A549 (cell line): ENCODE data around the gene SEMA7A. TPM values are rescaled to one million over a fixed set of nuclear protein-coding genes. Genes with fewer than 3 reads are reported as not detected.

Experiments
- ATAC-seq, 2 experiments: fragments of 200-7000 bp in 1 of 2; fragments of >200 bp in 1 of 2; cut with Nextera tagmentation in 1 of 2; cut with Tn5 transposase in 1 of 2; 3 replicates each; pipeline versions ENCODE4 v1.8.0 to v1.9.1; 2018 to 2020; ENCODE audit warnings: mild to moderate bottlenecking in 1 of 2, moderate library complexity in 1 of 2
- CTCF ChIA-PET: fragments of 300-600 bp; sonication (Branson Sonifier 250); formaldehyde crosslinking; extraction: SDS; loops from one replicate; lab custom pipeline; 2021; ENCODE audit warnings: antibody characterized with exemption, inconsistent platforms; lab: Yijun Ruan, JAX
- POLR2A ChIA-PET: fragments of 350-600 bp; formaldehyde crosslinking; extraction: SDS; loops from one replicate; lab custom pipeline; 2021; ENCODE audit warnings: antibody characterized with exemption, inconsistent platforms; lab: Yijun Ruan, JAX
- DNase-seq, 2 experiments: peaks; one replicate each; pipeline versions ENCODE4 v3.0.0 to v3.0.0-alpha.2; 2011 to 2016; ENCODE audit warnings: low read depth in 1 of 2, low spot score in 1 of 2
- FAIRE-seq: peaks from 2 replicates; lab custom pipeline; 2011; peaks lifted over from hg19 to GRCh38; lab: Jason Lieb, UNC
- H3K27ac ChIP-seq, 2 experiments: fragments of >200 bp; sonication (Bioruptor Twin); formaldehyde crosslinking; 3 replicates each; pipeline ENCODE4 v1.5.1; 2016 to 2017
- H3K4me1 ChIP-seq: fragments of >200 bp; sonication (Bioruptor Twin); formaldehyde crosslinking; 3 replicates; pipeline ENCODE4 v1.6.1; 2016
- H3K4me2 ChIP-seq: fragments of >200 bp; sonication (Bioruptor Twin); formaldehyde crosslinking; 3 replicates; pipeline ENCODE4 v1.6.1; 2016
- H3K4me3 ChIP-seq: fragments of >200 bp; sonication (Bioruptor Twin); formaldehyde crosslinking; 3 replicates; pipeline ENCODE4 v1.5.1; 2016
- H3K9me3 ChIP-seq: fragments of >200 bp; sonication (Bioruptor Twin); formaldehyde crosslinking; 3 replicates; pipeline ENCODE4 v1.6.1; 2016
- BHLHE40 ChIP-seq: IDR thresholded peaks from 2 replicates; pipeline ENCODE4 v1.6.1; 2012; ENCODE audit warnings: low read depth, low read length, inconsistent platforms
- CEBPB ChIP-seq, 2 experiments: fragments of >200 bp in 1 of 2; sonication (Bioruptor Twin) in 1 of 2; formaldehyde crosslinking in 1 of 2; IDR thresholded peaks; 2 replicates each; pipeline ENCODE4 v1.6.1; 2012 to 2016
- CHD2 ChIP-seq: fragments of 150-350 bp; IDR thresholded peaks from 2 replicates; pipeline ENCODE4 v1.6.1; 2014; ENCODE audit warnings: low read length; ENCODE audit not compliant: partially characterized antibody
- EHF ChIP-seq: fragments of 250-450 bp; sonication (Bioruptor Pico); IDR thresholded peaks from 2 replicates; pipeline ENCODE4 v1.5.0; 2020; ENCODE audit warnings: mild to moderate bottlenecking
- FOSB ChIP-seq: fragments of 250-450 bp; sonication (Bioruptor Pico); IDR thresholded peaks from 2 replicates; pipeline ENCODE4 v1.5.0; 2020; ENCODE audit warnings: mild to moderate bottlenecking, moderate library complexity
- GATA3 ChIP-seq: IDR thresholded peaks from 2 replicates; pipeline ENCODE4 v1.6.1; 2012; ENCODE audit warnings: borderline replicate concordance
- HDAC2 ChIP-seq: fragments of 200-600 bp; sonication (generic); IDR thresholded peaks from 2 replicates; pipeline ENCODE4 v1.6.1; 2016
- HOXA7 ChIP-seq: fragments of 250-450 bp; sonication (Bioruptor Pico); IDR thresholded peaks from 2 replicates; pipeline ENCODE4 v1.5.0; 2020; ENCODE audit warnings: mild to moderate bottlenecking, moderate library complexity
- HOXB13 ChIP-seq: fragments of 250-450 bp; sonication (Bioruptor Pico); IDR thresholded peaks from 2 replicates; pipeline ENCODE4 v1.5.0; 2020; ENCODE audit warnings: low read depth, mild to moderate bottlenecking, moderate library complexity
- JUNB ChIP-seq: fragments of >200 bp; sonication (Bioruptor Twin); formaldehyde crosslinking; IDR thresholded peaks from 2 replicates; pipeline ENCODE4 v1.6.1; 2016
- MAZ ChIP-seq: fragments of 150-350 bp; IDR thresholded peaks from 2 replicates; pipeline ENCODE4 v1.6.1; 2014; ENCODE audit warnings: antibody characterized with exemption, low read depth, low read length, borderline replicate concordance
- NPAS2 ChIP-seq: fragments of 250-450 bp; sonication (Bioruptor Pico); IDR thresholded peaks from 2 replicates; pipeline ENCODE4 v1.8.0; 2022; ENCODE audit warnings: mild to moderate bottlenecking, moderate library complexity, borderline replicate concordance
- NR3C1 ChIP-seq: fragments of >200 bp; sonication (Bioruptor Twin); formaldehyde crosslinking; IDR thresholded peaks from 3 replicates; pipeline ENCODE4 v1.6.1; 2017
- PHF8 ChIP-seq: fragments of 200-600 bp; sonication (generic); IDR thresholded peaks from 2 replicates; pipeline ENCODE4 v1.6.1; 2016; ENCODE audit warnings: low read depth, mild to moderate bottlenecking, antibody characterized with exemption, moderate library complexity, borderline replicate concordance
- POLR2A ChIP-seq: IDR thresholded peaks from 2 replicates; pipeline ENCODE4 v1.6.1; 2012; ENCODE audit warnings: mild to moderate bottlenecking, low read length
- POLR2AphosphoS2 ChIP-seq: conservative IDR thresholded peaks from 2 replicates; pipeline ENCODE4 v1.6.1; 2012; ENCODE audit warnings: low read length, improper control_type of control experiment, inconsistent platforms
- RARB ChIP-seq: fragments of 250-450 bp; sonication (Bioruptor Pico); IDR thresholded peaks from 2 replicates; pipeline ENCODE4 v1.8.0; 2021; ENCODE audit warnings: mild to moderate bottlenecking, moderate library complexity
- RFX5 ChIP-seq: fragments of 450-650 bp; IDR thresholded peaks from 2 replicates; pipeline ENCODE4 v1.7.1; 2014; ENCODE audit warnings: antibody characterized with exemption, mild to moderate bottlenecking, moderate library complexity
- RNF2 ChIP-seq: fragments of 200-600 bp; sonication (generic); IDR thresholded peaks from 2 replicates; pipeline ENCODE4 v1.6.1; 2016; ENCODE audit warnings: low read depth, mild to moderate bottlenecking, antibody characterized with exemption, moderate library complexity, borderline replicate concordance
- SREBF2 ChIP-seq: fragments of 450-650 bp; IDR thresholded peaks from 2 replicates; pipeline ENCODE4 v1.6.1; 2014; ENCODE audit warnings: mild to moderate bottlenecking, moderate library complexity
- ZC3H11A ChIP-seq: fragments of 450-650 bp; IDR thresholded peaks from 2 replicates; pipeline ENCODE4 v1.6.1; 2014; ENCODE audit warnings: antibody characterized with exemption, mild to moderate bottlenecking
- ZFP36 ChIP-seq: fragments of 450-650 bp; IDR thresholded peaks from 2 replicates; pipeline ENCODE4 v1.6.1; 2014; ENCODE audit warnings: borderline replicate concordance; ENCODE audit not compliant: partially characterized antibody
- ZSCAN20 ChIP-seq: fragments of 250-450 bp; sonication (Bioruptor Pico); IDR thresholded peaks from 2 replicates; pipeline ENCODE4 v1.8.0; 2022; ENCODE audit warnings: mild to moderate bottlenecking, moderate library complexity
- WGBS: methylation state at CpG from one replicate; pipeline ENCODE4 v1.1.6; 2017; ENCODE audit errors: missing lambda C conversion rate; 5-methylcytosine and 5-hydroxymethylcytosine counted together
- polyA plus RNA-seq, 4 experiments: library from polyadenylated mRNA; depleted of rRNA in 3 of 4; stranded (reverse); fragments of >200 nt; fragmentation: RNase III in 1 of 4; extraction: RNeasy Plus Mini Kit Qiagen cat#74134 plus additional on column Dnase treatment in 1 of 4; gene quantifications; 2 replicates in 3 of 4; 3 replicates in 1 of 4; pipeline ENCODE4 v1.2.3, GENCODE V29; 2011 to 2017
- TF ChIP-seq, protein P1 (sequence below): IDR thresholded peaks from 2 replicates; pipeline ENCODE4 v1.6.1; 2012
- TF ChIP-seq, protein P2 (sequence below): fragments of 450-650 bp; IDR thresholded peaks from 2 replicates; pipeline ENCODE4 v1.6.1; 2014; ENCODE audit warnings: antibody characterized with exemption
- TF ChIP-seq, protein P3 (sequence below): fragments of >200 bp; sonication (Bioruptor Twin); formaldehyde crosslinking; IDR thresholded peaks from 3 replicates; pipeline ENCODE4 v1.6.1; 2016
- TF ChIP-seq, protein P4 (sequence below): fragments of 150-350 bp; IDR thresholded peaks from 2 replicates; pipeline ENCODE4 v1.6.1; 2014; ENCODE audit warnings: low read depth, mild to moderate bottlenecking, low read length

The SEMA7A gene
- polyA plus RNA-seq, 2 of the 4 experiments (the other 2 are of a cell fraction) = 0.44 to 1.2 TPM

DNA sequence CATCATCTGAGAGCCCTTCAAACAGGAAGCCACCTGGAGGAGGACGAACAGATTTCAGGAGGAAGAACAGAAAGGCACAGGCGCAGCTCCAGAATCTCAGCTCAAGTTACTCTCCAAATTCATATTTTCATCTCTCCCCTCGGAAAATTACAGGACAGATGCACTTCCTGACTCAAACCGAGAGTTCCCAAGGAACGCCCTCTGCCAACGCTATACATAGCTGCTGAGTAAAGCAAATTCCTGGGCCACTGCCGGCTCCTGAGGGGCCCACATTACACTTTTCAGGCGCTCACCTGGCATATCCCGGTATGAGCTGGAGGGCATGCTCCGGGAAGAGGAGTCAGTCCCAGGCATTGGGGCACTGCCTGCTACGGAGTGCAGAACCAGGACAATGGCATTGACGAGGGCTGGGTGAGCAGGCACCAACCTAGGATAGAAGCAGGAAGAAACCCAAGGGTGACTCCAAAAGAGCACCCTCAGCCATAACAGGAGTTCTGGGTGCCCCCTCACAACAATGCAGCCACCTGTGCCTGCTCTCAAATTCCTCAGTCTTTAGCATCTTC, 16.0 kb upstream of the SEMA7A start:
- no peaks in the 10 kb centered on the region for H3K9me3 ChIP-seq
- TF ChIP-seq, protein P1, sequence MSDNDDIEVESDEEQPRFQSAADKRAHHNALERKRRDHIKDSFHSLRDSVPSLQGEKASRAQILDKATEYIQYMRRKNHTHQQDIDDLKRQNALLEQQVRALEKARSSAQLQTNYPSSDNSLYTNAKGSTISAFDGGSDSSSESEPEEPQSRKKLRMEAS = no peak
- no peak for TF ChIP-seq PHF8
- no peak for TF ChIP-seq HOXA7 (CRISPR knock-in tag)
- no peak for TF ChIP-seq CHD2
- TF ChIP-seq, protein P2, sequence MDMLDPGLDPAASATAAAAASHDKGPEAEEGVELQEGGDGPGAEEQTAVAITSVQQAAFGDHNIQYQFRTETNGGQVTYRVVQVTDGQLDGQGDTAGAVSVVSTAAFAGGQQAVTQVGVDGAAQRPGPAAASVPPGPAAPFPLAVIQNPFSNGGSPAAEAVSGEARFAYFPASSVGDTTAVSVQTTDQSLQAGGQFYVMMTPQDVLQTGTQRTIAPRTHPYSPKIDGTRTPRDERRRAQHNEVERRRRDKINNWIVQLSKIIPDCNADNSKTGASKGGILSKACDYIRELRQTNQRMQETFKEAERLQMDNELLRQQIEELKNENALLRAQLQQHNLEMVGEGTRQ = no peak
- TF ChIP-seq POLR2A = no peak
- no peak for TF ChIP-seq ZFP36
- no peak for TF ChIP-seq RFX5
- no peak for TF ChIP-seq RARB (CRISPR knock-in tag)
- no peak for TF ChIP-seq GATA3
- TF ChIP-seq HOXB13 = no peak
- TF ChIP-seq, all 56 proteins: peak for 0
- Histone ChIP-seq H3K4me1 (no peaks in the 10 kb centered on the region), H3K4me2 (no peak overlapping the region), H3K27ac (no peak overlapping the region), H3K4me3 (no peak overlapping the region)
- no peak for DNase-seq
- ChIA-PET CTCF (interaction anchor here (0.6 to 36.0 kb wide), 7 partner anchors 9 to 799 kb away, joined by 3 to 681 read pairs (median 5); partner anchors contain the start of genes CYP11A1 and UBL7), POLR2A (no interaction called here)
- ATAC-seq = no peak
- WGBS = 88% methylated on average over 11 of the region's 12 CpGs
- FAIRE-seq = no peak

DNA sequence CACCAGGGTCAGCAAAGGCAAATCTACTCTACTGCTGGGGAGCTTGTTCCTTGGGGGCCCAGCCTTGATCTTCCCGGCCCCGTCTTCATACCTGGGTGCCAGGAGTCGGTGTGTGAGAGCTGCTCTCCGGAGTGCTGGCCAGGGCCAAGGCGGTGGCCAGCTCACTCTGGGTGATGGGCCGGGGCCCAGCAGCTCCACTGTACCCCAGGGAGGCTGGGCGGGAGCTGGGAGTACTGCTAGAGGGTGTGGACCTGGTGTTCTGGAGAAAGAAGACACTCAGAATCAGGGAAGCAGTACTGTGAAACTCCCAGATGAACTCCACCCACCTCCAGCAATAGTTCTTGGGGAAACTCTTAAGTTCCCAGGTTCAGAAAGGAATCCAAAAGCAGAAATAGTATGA, 15.3 kb upstream of the SEMA7A start:
- DNase-seq = no peak
- Histone ChIP-seq H3K4me3 (no peak overlapping the region), H3K27ac (no peak overlapping the region), H3K4me2 (no peak overlapping the region), H3K9me3 (no peaks in the 10 kb centered on the region), H3K4me1 (no peaks in the 10 kb centered on the region)
- CTCF ChIA-PET = interaction anchor here (1.4 to 36.0 kb wide), 5 partner anchors 10 to 172 kb away, joined by 3 to 681 read pairs (median 9); partner anchors contain the start of genes CYP11A1 and UBL7
- WGBS = 96% methylated on average over 6 of the region's 7 CpGs
- ATAC-seq = no peak
- FAIRE-seq = no peak
- TF ChIP-seq EHF (CRISPR knock-in tag) (no peak), SREBF2 (no peak), CEBPB (IDR thresholded peaks at IDR 0.05) (no peak), POLR2AphosphoS2 (no peak), BHLHE40 (no peak), HOXA7 (CRISPR knock-in tag) (no peak), CHD2 (no peak), JUNB (no peak), RNF2 (no peak), NR3C1 (no peak), RARB (CRISPR knock-in tag) (no peak), NPAS2 (no peak), ZC3H11A (no peak), HDAC2 (no peak), ZSCAN20 (CRISPR knock-in tag) (no peak), MAZ (no peak), FOSB (CRISPR knock-in tag) (no peak)
- TF ChIP-seq, protein P3, sequence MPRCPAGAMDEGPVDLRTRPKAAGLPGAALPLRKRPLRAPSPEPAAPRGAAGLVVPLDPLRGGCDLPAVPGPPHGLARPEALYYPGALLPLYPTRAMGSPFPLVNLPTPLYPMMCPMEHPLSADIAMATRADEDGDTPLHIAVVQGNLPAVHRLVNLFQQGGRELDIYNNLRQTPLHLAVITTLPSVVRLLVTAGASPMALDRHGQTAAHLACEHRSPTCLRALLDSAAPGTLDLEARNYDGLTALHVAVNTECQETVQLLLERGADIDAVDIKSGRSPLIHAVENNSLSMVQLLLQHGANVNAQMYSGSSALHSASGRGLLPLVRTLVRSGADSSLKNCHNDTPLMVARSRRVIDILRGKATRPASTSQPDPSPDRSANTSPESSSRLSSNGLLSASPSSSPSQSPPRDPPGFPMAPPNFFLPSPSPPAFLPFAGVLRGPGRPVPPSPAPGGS = no peak
- TF ChIP-seq, protein P4, sequence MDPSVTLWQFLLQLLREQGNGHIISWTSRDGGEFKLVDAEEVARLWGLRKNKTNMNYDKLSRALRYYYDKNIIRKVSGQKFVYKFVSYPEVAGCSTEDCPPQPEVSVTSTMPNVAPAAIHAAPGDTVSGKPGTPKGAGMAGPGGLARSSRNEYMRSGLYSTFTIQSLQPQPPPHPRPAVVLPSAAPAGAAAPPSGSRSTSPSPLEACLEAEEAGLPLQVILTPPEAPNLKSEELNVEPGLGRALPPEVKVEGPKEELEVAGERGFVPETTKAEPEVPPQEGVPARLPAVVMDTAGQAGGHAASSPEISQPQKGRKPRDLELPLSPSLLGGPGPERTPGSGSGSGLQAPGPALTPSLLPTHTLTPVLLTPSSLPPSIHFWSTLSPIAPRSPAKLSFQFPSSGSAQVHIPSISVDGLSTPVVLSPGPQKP = no peak
- POLR2A ChIA-PET = no interaction called here
